Fibroblast of skin of right quadriceps (primary cell): ENCODE measurements around the gene VPS25.

Experiments used
- DNase-seq: peaks from one replicate; pipeline ENCODE4 v3.0.0-alpha.2; 2013

The VPS25 gene

GRCh38 chr17:42796066-42796758 is 23.0 kb downstream of the VPS25 start:
- no peak for DNase-seq

DNA sequence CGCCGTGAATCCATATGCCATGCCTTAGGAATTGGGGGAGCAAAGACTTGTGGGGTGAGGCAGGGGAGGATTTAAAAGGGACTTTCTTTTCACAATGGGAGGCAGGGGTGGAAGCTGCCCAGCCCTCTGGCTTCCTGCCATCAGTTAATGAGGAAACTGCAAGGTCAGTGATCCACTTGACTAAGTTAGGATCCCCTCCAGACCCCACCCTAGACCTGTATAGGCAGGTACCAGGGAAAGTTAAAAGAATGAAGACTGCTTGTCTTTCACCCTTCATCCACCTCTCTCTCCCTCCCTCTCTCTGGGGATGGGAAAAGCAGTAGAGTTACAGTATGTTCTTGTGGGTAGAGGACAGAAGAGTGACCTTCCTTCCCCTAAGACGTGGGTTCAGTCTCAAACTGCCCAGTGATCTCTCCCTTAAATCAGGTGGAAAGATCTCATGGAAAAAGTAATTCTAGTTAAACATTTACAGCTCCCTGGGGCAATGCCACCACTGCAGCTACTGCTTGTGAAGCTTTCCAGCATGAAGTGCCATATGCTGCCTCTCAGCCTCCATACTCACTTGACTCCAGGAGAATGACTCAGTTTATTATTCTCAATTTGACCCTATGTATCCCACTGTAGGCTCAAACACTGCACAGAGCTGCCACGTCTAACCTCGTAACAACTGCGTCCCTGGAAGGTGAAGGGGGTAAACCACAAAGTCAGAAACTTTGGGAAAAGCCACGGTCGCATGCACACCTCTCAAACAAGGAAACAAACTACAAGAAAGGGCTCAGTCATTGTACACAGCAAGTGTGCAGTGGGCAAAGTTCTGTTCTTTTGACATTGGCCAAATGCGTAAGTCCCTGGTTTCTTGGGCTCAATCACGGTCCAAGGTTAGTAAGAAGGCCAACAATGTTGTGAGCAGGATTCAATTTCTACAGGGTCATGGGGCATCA is 24.1 kb downstream of the VPS25 start:
- no peak for DNase-seq

GRCh38 chr17:42798011-42798382 is 24.7 kb downstream of the VPS25 start:
- DNase-seq, result no peak

DNA sequence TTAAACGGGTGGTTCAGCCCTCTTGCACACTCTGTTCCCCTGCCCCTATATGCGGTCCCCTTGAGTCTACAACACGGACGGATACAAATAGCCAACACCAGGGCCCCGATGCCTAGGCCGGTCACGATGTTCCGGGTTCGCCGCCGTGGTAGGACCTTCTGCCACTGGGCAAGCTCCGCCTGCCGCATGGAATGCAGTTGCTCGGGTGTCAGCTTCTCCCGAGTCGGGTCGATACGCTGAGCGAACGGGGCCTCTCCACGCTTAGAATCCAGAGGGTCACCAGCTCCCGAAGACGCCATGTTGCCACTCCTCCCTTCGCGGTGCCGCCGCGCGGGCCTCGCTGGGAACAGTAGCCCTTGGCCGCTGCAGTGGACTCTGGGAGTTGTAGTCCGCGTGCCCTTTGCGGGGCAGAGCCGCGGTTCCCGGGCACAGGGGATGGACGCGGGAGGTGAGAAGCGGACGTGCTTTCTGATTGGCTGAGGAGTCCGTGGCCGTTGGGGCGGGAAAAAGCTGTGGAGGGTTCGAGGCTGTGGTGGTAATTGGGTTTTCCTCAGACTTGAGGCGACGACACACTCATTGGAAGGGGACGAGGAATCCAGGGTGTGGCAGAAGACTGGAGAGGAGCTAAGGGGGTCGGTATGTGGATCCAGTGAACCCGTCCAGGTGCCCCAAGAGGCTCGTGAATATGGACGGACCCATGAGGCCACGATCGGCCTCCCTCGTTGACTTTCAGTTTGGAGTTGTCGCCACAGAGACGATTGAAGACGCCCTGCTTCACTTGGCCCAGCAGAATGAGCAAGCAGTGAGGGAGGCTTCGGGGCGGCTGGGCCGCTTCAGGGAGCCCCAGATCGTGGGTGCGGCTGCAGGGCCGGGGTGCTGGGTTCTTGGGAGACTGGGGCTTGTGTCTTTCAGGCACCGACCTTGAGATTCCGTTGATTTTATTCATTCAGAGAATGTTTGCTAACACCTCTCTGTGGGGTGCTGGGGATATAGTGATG is 25.4 kb downstream of the VPS25 start, which contains the start of the genes CNTD1 and COA3:
CNTD1 (plus strand) TSS at position 479 of the 998 bp plus-strand sequence; CDS start at position 686, 207 bp downstream.
COA3 (minus strand) TSS at position 322 of the 998 bp plus-strand sequence; CDS start at position 299, 23 bp downstream.
- DNase-seq, result peak; percentile 84

DNA sequence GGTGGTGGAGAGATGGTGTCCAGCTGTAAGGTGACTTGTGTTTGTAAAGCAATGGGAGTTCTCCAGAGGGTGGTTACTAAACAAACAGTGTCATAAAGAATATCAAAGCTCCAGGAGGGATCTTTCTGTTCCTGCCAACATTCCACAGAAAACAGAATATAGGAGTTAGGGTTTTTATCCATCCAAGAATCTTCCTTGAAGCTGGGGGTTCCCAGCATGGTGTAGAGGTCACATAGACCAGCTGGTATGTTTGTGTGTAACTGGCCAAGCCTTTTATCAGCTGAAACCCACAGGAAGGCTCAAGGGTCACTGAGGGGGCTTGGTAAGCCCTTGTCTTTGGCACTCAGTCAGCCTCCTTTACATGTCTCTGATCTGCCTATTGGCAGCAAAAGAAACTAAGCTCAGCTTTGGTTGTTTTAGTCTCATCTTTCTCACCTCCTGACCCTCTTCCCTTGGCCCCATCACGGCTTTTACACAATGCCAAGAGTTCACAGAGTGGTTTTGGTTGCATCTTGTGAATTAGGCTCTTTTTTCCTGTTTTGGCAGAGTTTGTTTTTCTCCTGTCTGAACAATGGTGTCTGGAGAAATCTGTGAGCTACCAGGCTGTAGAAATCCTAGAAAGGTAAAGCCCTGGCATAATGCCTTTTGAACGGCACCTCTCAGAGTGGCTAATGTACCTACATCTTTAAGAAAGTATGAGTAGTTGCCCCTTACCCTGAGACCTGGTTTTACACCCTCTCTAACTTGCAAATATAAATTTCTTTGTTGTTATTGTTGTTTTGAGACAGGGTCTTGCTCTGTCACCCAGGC is 30.0 kb downstream of the VPS25 start:
- DNase-seq, result no peak

DNA sequence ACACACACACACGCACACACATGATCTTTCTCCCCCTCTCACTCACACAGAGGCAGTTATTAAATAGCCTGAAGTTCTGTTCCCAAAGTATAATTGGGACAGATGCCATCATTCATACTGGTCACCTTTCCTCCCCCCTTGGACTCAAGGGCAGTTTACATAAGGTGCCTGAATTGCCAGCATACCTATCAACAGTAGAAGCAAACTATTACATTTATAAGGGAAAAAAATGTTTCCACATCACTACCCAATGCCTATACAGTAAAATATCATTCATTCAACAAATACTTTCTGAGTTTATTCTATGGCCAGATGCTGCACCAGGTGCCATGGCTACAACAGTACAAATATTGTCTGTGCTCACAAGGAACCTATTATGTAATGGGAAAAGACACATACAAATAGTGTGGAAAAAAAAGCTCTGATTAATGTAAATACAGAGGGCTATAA is 31.7 kb downstream of the VPS25 start:
- no peak for DNase-seq

DNA sequence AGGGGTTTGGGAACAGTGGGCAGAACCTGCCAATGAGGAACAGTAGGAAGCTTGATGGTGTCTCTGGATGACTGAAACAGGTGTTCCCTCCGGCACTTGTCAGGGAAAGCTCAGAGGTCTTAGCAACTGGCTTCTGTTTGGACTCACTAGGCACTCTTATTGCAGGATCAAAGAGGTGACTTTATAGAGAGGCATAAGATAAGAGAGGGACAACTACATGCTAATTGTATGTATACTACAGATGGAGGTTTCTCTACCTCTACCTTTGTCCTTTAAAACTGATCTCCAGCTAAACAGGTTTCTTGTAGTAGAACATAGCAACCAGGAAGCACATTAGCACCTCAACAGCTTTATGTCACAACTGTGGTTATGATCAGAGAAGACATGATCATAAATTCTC is 33.0 kb downstream of the VPS25 start:
- DNase-seq, result no peak

DNA sequence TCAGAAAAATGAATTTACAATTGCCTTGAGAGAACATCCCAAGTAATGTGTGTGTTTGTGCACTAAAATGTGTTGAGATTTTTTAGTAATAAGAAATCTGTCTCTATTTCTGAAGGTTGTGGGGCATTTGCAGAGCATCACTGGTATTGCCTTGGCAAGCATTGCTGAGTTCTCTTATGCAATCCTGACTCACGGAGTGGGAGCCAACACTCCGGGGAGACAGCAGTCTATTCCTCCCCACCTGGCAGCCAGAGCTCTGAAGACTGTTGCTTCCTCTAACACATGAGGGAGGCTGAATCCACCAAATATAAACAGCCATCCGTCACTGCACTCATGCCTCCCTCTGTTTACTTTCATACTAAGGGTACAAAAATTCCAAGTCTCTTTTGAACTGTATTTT is 36.0 kb downstream of the VPS25 start:
- DNase-seq, result peak; percentile 64

- DNase-seq, result peak; percentile 88
Measured at GRCh38 chr17:42814633-42815399, 41.6 kb downstream of the VPS25 start.

DNA sequence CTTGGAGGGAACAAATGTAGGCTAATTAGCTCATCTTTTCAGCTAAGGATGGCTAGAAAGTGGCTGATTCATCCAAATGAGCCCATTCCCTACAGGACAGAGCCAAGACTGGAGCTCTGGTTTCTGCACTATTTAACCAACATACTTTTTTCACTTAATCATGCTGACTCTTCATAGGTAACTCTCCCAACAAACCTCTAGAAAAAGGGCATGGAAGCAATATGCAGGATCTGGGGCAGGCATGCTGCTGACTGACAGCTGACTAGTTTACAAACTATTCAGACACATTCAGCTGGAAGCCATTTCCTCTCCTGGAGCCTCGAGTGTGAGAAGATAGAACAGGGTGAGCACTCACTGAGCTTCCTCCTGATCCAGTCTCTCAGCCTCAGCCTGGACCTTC is 44.6 kb downstream of the VPS25 start:
- DNase-seq, result peak; percentile 52

DNA sequence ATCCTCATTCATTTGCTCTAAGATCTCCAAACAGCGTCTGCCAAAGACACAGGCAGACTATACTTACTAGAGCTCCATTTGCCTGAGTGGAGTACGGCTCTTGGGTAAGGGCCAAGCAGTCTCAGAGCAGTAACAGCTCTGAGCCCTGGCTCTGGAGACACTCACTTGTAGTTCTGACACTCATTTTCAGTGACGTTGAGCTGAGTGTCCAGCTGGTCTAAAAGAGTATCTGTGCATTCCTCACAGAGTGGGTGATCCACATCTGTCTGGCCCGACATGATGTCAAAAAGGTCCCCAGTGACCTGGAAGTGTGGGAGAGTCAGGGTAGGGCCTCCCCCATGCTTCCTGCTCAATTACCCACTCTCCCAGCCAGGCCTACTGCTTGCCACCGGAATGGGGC is 45.1 kb downstream of the VPS25 start:
- DNase-seq, result no peak

GRCh38 chr17:42819939-42820535 is 46.8 kb downstream of the VPS25 start:
- peak; percentile 46 for DNase-seq

DNA sequence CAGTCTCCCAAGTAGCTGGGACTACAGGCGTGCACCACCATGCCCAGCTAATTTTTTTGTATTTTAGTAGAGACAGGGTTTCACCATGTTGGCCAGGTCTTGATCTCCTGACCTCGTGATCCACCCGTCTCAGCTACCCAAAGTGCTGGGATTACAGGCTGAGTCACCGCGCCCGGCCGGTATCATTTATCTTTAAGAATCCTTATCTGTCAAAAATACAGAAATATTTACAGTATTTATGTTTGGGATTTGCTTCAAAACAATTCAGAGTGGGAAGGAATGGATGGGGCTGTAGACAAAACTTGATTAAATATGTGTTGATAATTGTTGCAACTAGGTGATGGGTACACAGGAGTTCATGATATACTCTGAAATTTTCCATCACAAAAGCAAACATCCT is 47.9 kb downstream of the VPS25 start:
- DNase-seq, result no peak

GRCh38 chr17:42827472-42827871 is 54.2 kb downstream of the VPS25 start:
- no peak for DNase-seq
